ENCODE data around the gene ZBTB18.

Gene ZBTB18

DNA sequence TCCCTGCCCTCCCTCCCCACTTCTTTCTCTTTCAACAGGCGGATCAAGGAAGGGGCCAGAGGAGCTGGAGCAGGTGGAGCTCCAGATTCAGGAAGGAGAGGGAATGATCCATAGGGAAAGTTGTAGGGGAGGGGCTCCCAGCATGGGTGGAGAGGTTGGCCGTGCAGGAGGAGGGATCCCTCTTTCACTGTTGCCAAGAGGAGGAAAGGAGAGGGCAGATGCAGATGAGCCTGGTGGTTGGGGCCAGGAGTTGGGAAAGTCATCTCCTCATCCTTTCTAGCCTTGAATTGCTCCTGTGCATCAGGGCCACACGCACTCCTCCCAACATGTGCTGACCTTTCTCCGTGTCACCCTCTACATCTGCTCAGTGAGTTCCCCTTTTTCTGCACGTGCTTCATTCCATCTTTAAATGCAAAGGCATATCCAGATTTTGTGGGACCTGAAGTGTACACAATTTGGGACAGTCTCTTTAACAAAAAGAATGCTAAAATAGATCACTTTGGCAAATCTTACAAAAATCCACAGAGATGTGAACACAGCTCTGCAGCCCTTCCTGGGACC, 32.4 kb downstream of the ZBTB18 start:
- H3K27me3 ChIP-seq (ENCODE audit: insufficient read depth, poor library complexity, severe bottlenecking): no peaks in the 10 kb centered on the region
- no peak overlapping the region for H3K27ac ChIP-seq (replicated peaks)
- peak in 1 of 2 experiments; percentile 49 for DNase-seq (ENCODE audit: low read depth in 1 of 2, low spot score in 1 of 2)
- TF ChIP-seq GABPA (IDR thresholded peaks at IDR 0.05; ENCODE audit: low read depth) (no peak), SPI1 (IDR thresholded peaks at IDR 0.05; ENCODE audit: borderline replicate concordance, low read depth) (peak; percentile 94), POLR2AphosphoS5 (IDR thresholded peaks at IDR 0.05; ENCODE audit: low read depth) (no peak)
- TF ChIP-seq, protein P1, sequence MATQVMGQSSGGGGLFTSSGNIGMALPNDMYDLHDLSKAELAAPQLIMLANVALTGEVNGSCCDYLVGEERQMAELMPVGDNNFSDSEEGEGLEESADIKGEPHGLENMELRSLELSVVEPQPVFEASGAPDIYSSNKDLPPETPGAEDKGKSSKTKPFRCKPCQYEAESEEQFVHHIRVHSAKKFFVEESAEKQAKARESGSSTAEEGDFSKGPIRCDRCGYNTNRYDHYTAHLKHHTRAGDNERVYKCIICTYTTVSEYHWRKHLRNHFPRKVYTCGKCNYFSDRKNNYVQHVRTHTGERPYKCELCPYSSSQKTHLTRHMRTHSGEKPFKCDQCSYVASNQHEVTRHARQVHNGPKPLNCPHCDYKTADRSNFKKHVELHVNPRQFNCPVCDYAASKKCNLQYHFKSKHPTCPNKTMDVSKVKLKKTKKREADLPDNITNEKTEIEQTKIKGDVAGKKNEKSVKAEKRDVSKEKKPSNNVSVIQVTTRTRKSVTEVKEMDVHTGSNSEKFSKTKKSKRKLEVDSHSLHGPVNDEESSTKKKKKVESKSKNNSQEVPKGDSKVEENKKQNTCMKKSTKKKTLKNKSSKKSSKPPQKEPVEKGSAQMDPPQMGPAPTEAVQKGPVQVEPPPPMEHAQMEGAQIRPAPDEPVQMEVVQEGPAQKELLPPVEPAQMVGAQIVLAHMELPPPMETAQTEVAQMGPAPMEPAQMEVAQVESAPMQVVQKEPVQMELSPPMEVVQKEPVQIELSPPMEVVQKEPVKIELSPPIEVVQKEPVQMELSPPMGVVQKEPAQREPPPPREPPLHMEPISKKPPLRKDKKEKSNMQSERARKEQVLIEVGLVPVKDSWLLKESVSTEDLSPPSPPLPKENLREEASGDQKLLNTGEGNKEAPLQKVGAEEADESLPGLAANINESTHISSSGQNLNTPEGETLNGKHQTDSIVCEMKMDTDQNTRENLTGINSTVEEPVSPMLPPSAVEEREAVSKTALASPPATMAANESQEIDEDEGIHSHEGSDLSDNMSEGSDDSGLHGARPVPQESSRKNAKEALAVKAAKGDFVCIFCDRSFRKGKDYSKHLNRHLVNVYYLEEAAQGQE (IDR thresholded peaks at IDR 0.05; ENCODE audit: insufficient replicate concordance, low read depth): no peak
- TF ChIP-seq, protein P2, sequence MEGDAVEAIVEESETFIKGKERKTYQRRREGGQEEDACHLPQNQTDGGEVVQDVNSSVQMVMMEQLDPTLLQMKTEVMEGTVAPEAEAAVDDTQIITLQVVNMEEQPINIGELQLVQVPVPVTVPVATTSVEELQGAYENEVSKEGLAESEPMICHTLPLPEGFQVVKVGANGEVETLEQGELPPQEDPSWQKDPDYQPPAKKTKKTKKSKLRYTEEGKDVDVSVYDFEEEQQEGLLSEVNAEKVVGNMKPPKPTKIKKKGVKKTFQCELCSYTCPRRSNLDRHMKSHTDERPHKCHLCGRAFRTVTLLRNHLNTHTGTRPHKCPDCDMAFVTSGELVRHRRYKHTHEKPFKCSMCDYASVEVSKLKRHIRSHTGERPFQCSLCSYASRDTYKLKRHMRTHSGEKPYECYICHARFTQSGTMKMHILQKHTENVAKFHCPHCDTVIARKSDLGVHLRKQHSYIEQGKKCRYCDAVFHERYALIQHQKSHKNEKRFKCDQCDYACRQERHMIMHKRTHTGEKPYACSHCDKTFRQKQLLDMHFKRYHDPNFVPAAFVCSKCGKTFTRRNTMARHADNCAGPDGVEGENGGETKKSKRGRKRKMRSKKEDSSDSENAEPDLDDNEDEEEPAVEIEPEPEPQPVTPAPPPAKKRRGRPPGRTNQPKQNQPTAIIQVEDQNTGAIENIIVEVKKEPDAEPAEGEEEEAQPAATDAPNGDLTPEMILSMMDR (IDR thresholded peaks at IDR 0.05; ENCODE audit: insufficient read depth, low read length): no peak
- H3K4me3 ChIP-seq (replicated peaks; ENCODE audit: insufficient read depth, low read length): no peak overlapping the region

DNA sequence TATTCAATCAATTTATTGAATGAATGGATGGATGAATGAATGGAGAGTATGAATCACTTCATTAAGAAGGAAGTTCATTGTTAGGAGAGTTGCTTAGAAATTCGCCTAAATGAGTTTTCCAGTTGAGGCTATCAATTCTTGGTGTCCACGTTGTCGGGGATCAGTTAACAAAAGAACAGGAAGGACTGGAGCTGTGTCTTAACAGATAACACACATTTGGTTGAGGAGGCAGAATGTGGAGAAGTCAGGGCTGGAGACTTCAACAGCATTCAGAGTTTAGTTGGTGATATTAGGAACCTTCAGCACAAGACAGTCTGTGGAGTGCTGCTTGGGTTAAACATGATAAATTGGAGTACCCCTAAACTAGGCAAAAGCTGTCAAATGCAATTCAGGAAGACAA, 33.7 kb downstream of the ZBTB18 start:
- Histone ChIP-seq H3K27ac (replicated peaks) (no peak overlapping the region), H3K27me3 (ENCODE audit: insufficient read depth, poor library complexity, severe bottlenecking) (no peaks in the 10 kb centered on the region), H3K4me3 (replicated peaks; ENCODE audit: insufficient read depth, low read length) (no peak overlapping the region)
- DNase-seq (ENCODE audit: low read depth in 1 of 2, low spot score in 1 of 2): no peak
- TF ChIP-seq, protein P2 (IDR thresholded peaks at IDR 0.05; ENCODE audit: insufficient read depth, low read length): no peak
- TF ChIP-seq POLR2AphosphoS5 (IDR thresholded peaks at IDR 0.05; ENCODE audit: low read depth): no peak
- TF ChIP-seq, protein P1 (IDR thresholded peaks at IDR 0.05; ENCODE audit: insufficient replicate concordance, low read depth): no peak
- TF ChIP-seq SPI1 (IDR thresholded peaks at IDR 0.05; ENCODE audit: borderline replicate concordance, low read depth): no peak
- no peak for TF ChIP-seq GABPA (IDR thresholded peaks at IDR 0.05; ENCODE audit: low read depth)

DNA sequence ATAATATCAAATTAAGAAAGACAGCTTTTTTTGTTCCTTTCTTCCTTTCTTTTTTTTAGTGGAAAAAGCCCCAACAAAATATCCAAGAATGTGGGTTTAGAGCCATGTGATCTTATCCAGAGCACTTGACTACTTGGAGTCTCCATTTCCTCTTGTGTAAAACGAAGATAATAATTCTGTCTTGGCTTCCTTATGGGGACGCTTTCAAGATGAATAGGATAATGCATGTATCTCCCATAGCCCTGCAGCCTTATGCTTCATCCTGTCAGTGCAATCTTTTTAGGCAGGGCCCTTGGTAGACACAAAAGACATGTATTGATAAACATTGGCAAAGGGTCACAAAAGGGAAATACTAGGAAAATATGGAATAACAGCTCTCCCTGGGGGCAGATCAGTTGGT, 34.8 kb downstream of the ZBTB18 start:
- H3K27me3 ChIP-seq (ENCODE audit: insufficient read depth, poor library complexity, severe bottlenecking): no peaks in the 10 kb centered on the region
- no peak overlapping the region for H3K4me3 ChIP-seq (replicated peaks; ENCODE audit: insufficient read depth, low read length)
- DNase-seq (ENCODE audit: low read depth in 1 of 2, low spot score in 1 of 2): no peak
- no peak overlapping the region for H3K27ac ChIP-seq (replicated peaks)
- TF ChIP-seq SPI1 (IDR thresholded peaks at IDR 0.05; ENCODE audit: borderline replicate concordance, low read depth) (no peak), GABPA (IDR thresholded peaks at IDR 0.05; ENCODE audit: low read depth) (no peak), POLR2AphosphoS5 (IDR thresholded peaks at IDR 0.05; ENCODE audit: low read depth) (no peak)
- TF ChIP-seq, protein P1 (IDR thresholded peaks at IDR 0.05; ENCODE audit: insufficient replicate concordance, low read depth): no peak
- TF ChIP-seq, protein P2 (IDR thresholded peaks at IDR 0.05; ENCODE audit: insufficient read depth, low read length): no peak
